HCT116 (cell line): ENCODE results near the gene GMDS. TPM values are rescaled to one million over a fixed set of nuclear protein-coding genes. Genes with fewer than 3 reads are reported as not detected.

ENCODE experiments used
- ATAC-seq: fragments of 200-7000 bp; cut with Tn5 transposase; 2 replicates; pipeline ENCODE4 v1.9.1; 2020; ENCODE audit warnings: mild to moderate bottlenecking, moderate library complexity
- BruUV-seq: library from RNA; stranded (reverse); fragments of 400-500 nt; replicated peaks from 2 replicates; lab custom pipeline; 2021; lab: Mats Ljungman, UMichigan
- CTCF ChIA-PET: fragments of 300-600 bp; sonication (Branson Sonifier 250); formaldehyde crosslinking; loops from one replicate; lab custom pipeline; 2021; ENCODE audit warnings: antibody characterized with exemption; lab: Charles Lee
- POLR2A ChIA-PET: fragments of 300-600, 350-600 bp; sonication (Branson Sonifier 250); formaldehyde crosslinking; loops from one replicate; lab custom pipeline; 2021; ENCODE audit warnings: antibody characterized with exemption; lab: Charles Lee
- RAD21 ChIA-PET, 2 experiments: fragments of 300-600 bp; sonication (Branson Sonifier 250); formaldehyde crosslinking; loops; one replicate each; lab custom pipeline; 2023; ENCODE audit warnings: low total read pairs in 2 of 2; ENCODE audit not compliant: uncharacterized antibody in 2 of 2, unreplicated experiment in 2 of 2, low non-redundant PET in 1 of 2; lab: Charles Lee
- DNase-seq: peaks from one replicate; pipeline ENCODE4 v3.0.0-alpha.2; 2010; ENCODE audit warnings: low read depth, low spot score
- H2AFZ ChIP-seq: fragments of 200-600 bp; shearing (Covaris generic), sonication (generic); 2 replicates; pipeline ENCODE4 v1.6.1; 2017; ENCODE audit warnings: low read depth, mixed run types, mixed read lengths, antibody characterized with exemption, low read length; ENCODE audit not compliant: poor library complexity, severe bottlenecking
- H3K27ac ChIP-seq: 2 replicates; pipeline ENCODE4 v1.5.1; 2012; ENCODE audit warnings: low read depth, low read length
- H3K27me3 ChIP-seq: fragments of 200-600 bp; sonication (generic); 2 replicates; pipeline ENCODE4 v1.6.1; 2016; ENCODE audit warnings: mixed run types, low read length, mixed read lengths; ENCODE audit not compliant: insufficient read depth
- H3K36me3 ChIP-seq, 2 experiments: fragments of 200-500 bp in 1 of 2; fragments of 200-600 bp in 1 of 2; sonication (Bioruptor generic) in 1 of 2; sonication (generic) in 1 of 2; 2 replicates each; pipeline versions ENCODE4 v1.5.1 to v1.6.1; 2014 to 2016; ENCODE audit warnings: low read length in 2 of 2, inconsistent platforms in 1 of 2, mixed read lengths in 1 of 2, mixed run types in 1 of 2; ENCODE audit not compliant: insufficient read depth in 2 of 2, control insufficient read depth in 1 of 2
- H3K4me1 ChIP-seq, 2 experiments: fragments of 200-600 bp in 1 of 2; sonication (generic) in 1 of 2; 2 replicates each; pipeline versions ENCODE4 v1.5.1 to v1.6.1; 2012 to 2017; ENCODE audit warnings: low read length in 2 of 2, inconsistent platforms in 1 of 2, mild to moderate bottlenecking in 1 of 2, mixed read lengths in 1 of 2, mixed run types in 1 of 2, moderate library complexity in 1 of 2; ENCODE audit not compliant: insufficient read depth in 2 of 2, control insufficient read depth in 1 of 2
- H3K4me2 ChIP-seq: fragments of 200-600 bp; sonication (generic); 2 replicates; pipeline ENCODE4 v1.6.1; 2017; ENCODE audit warnings: mixed run types, low read length, mixed read lengths
- H3K4me3 ChIP-seq, 2 experiments: fragments of 200-600 bp in 1 of 2; sonication (generic) in 1 of 2; replicated peaks in 1 of 2; 2 replicates each; pipeline ENCODE4 v1.5.1; 2011 to 2016; ENCODE audit warnings: low read length in 2 of 2, control low read depth in 1 of 2, low read depth in 1 of 2, mild to moderate bottlenecking in 1 of 2, mixed read lengths in 1 of 2, mixed run types in 1 of 2
- H3K79me2 ChIP-seq: fragments of 200-600 bp; sonication (generic); 2 replicates; pipeline ENCODE4 v1.6.1; 2017; ENCODE audit warnings: mild to moderate bottlenecking, mixed run types, low read length, moderate library complexity, mixed read lengths; ENCODE audit not compliant: insufficient read depth
- H3K9ac ChIP-seq: fragments of 200-600 bp; sonication (generic); 2 replicates; pipeline ENCODE4 v1.6.1; 2016; ENCODE audit warnings: low read length, mixed read lengths
- H3K9me2 ChIP-seq: fragments of 200-600 bp; sonication (generic), shearing (Covaris generic); 2 replicates; pipeline ENCODE4 v1.6.1; 2017; ENCODE audit warnings: mixed run types, mild to moderate bottlenecking, moderate library complexity; ENCODE audit not compliant: insufficient read depth
- H3K9me3 ChIP-seq, 2 experiments: fragments of 200-500 bp in 1 of 2; fragments of 200-600 bp in 1 of 2; sonication (Bioruptor generic) in 1 of 2; sonication (generic) in 1 of 2; 2 replicates each; pipeline ENCODE4 v1.6.1; 2014 to 2017; ENCODE audit warnings: low read length in 2 of 2, mixed read lengths in 2 of 2, inconsistent platforms in 1 of 2, low read depth in 1 of 2, mild to moderate bottlenecking in 1 of 2, mixed run types in 1 of 2, moderate library complexity in 1 of 2; ENCODE audit not compliant: control insufficient read depth in 1 of 2, insufficient read depth in 1 of 2
- H4K20me1 ChIP-seq: fragments of 200-600 bp; sonication (generic), shearing (Covaris generic); 2 replicates; pipeline ENCODE4 v1.6.1; 2017; ENCODE audit warnings: mixed run types, mild to moderate bottlenecking, moderate library complexity; ENCODE audit not compliant: insufficient read depth
- ATF3 ChIP-seq: IDR thresholded peaks from 2 replicates; pipeline ENCODE4 v1.6.1; 2012
- ELF1 ChIP-seq: IDR thresholded peaks from 2 replicates; pipeline ENCODE4 v1.6.1; 2012; ENCODE audit warnings: low read depth, borderline replicate concordance
- EZH2 ChIP-seq: fragments of 200-600 bp; sonication (generic); IDR thresholded peaks from 2 replicates; pipeline ENCODE4 v1.6.1; 2017; ENCODE audit warnings: antibody characterized with exemption, mixed run types
- EZH2phosphoT487 ChIP-seq: fragments of 200-600 bp; IDR thresholded peaks from 2 replicates; pipeline ENCODE4 v1.6.1; 2018; ENCODE audit warnings: antibody characterized with exemption, borderline replicate concordance
- POLR2A ChIP-seq: IDR thresholded peaks from 2 replicates; pipeline ENCODE4 v1.7.0; 2011; ENCODE audit warnings: borderline replicate concordance; ENCODE audit not compliant: insufficient read depth, insufficient read length; ENCODE audit errors: extremely low read depth
- RAD21 ChIP-seq: IDR thresholded peaks from 2 replicates; pipeline ENCODE4 v1.6.1; 2012; ENCODE audit warnings: low read depth, mild to moderate bottlenecking
- REST ChIP-seq: IDR thresholded peaks from 2 replicates; pipeline ENCODE4 v1.6.1; 2012; ENCODE audit warnings: low read depth
- SRF ChIP-seq: IDR thresholded peaks from 2 replicates; pipeline ENCODE4 v1.6.1; 2012; ENCODE audit warnings: low read depth
- TCF7L2 ChIP-seq: IDR thresholded peaks from 2 replicates; pipeline ENCODE4 v1.7.0; 2011; ENCODE audit warnings: borderline replicate concordance, inconsistent platforms; ENCODE audit not compliant: insufficient read depth, insufficient read length; ENCODE audit errors: extremely low read depth
- ZNF274 ChIP-seq: fragments of 200-500 bp; sonication (Bioruptor generic); IDR thresholded peaks from 2 replicates; pipeline ENCODE4 v1.6.1; 2014; ENCODE audit warnings: mild to moderate bottlenecking, low read depth, low read length, inconsistent platforms
- intact Hi-C: fragments of 100-400 bp; cut with micrococcal nuclease; formaldehyde crosslinking; loops from 2 replicates; pipeline ENCODE4 v1.10.0; 2022
- total RNA-seq: library from RNA; stranded (reverse); gene quantifications from one replicate; pipeline ENCODE4 v1.2.1, GENCODE V29; 2021; ENCODE audit not compliant: unreplicated experiment

The GMDS gene
- total RNA-seq, 1 experiment from 2014 or later: 34.4 TPM

GRCh38 chr6:1796706-1797529, 448.5 kb downstream of the GMDS start:
- no peaks in the 10 kb centered on the region for H4K20me1 ChIP-seq
- no peaks in the 10 kb centered on the region for H3K4me1 ChIP-seq
- no peak overlapping the region for H3K4me3 ChIP-seq
- H3K27me3 ChIP-seq: no peaks in the 10 kb centered on the region
- H2AFZ ChIP-seq: no peak overlapping the region
- H3K9me2 ChIP-seq: no peaks in the 10 kb centered on the region
- no peaks in the 10 kb centered on the region for H3K36me3 ChIP-seq
- H3K9ac ChIP-seq: no peak overlapping the region
- ChIA-PET POLR2A (no interaction called here), CTCF (no interaction called here), RAD21 (no interaction called here)
- no peak for DNase-seq
- intact Hi-C loops: no loop called here
- no peaks in the 10 kb centered on the region for H3K9me3 ChIP-seq
- ATAC-seq: no peak
- no peak overlapping the region for H3K27ac ChIP-seq
- no peak for TF ChIP-seq POLR2A
- TF ChIP-seq EZH2phosphoT487: no peak
- TF ChIP-seq SRF: no peak
- TF ChIP-seq ELF1: no peak
- TF ChIP-seq TCF7L2: no peak
- TF ChIP-seq ZNF274: no peak
- TF ChIP-seq EZH2: no peak
- TF ChIP-seq ATF3: no peak
- no peak for TF ChIP-seq REST
- no peak for TF ChIP-seq RAD21
- no peaks in the 10 kb centered on the region for H3K79me2 ChIP-seq
- no peak overlapping the region for H3K4me2 ChIP-seq
- BruUV-seq: no TSS peak
